Gastrocnemius medialis (tissue), 4 donors: ENCODE results near the gene GOLGA8K.
"Not testable (repeated sequence)": the region's sequence is repeated elsewhere in the genome, so short reads cannot be mapped to it uniquely, and the experiment has no call there.

Source experiments
- POLR2A ChIP-seq, 2 donors: fragments of 450-650 bp; IDR thresholded peaks; one replicate each; pipeline ENCODE4 v1.6.1; 2017; ENCODE audit warnings: antibody characterized with exemption in 2 of 2, mild to moderate bottlenecking in 2 of 2, moderate library complexity in 2 of 2
- TF ChIP-seq, protein P1 (sequence below), 5 experiments: fragments of 450-650 bp in 3 of 5; fragments of 200-600 bp in 2 of 5; sonication (generic) in 2 of 5; IDR thresholded peaks in 4 of 5; conservative IDR thresholded peaks in 1 of 5; 1 replicate in 4 of 5; 2 replicates in 1 of 5; pipeline ENCODE4 v1.5.1; 2016 to 2019; ENCODE audit warnings: antibody characterized with exemption in 5 of 5, mild to moderate bottlenecking in 3 of 5, moderate library complexity in 3 of 5

DNA sequence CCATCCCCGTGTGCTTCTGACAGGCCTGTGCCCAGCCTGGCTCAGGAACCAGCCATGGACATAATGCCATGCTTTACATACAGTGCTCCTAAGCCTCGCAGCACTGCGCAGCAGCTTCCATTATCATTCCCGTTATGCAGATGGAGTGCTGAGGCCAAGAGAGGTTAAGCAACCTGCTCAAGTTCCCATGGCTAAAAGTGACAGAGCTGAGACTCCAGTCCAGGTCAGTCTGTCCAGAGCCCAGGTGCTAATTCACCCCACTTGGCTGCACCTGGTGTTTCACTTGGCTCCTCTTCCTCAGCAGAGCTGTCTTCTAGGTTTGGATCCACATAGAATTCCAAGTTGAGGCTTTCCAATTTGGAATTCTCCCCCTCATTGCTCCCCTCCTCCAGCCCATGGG, 41.4 kb downstream of the GOLGA8K start:
- TF ChIP-seq, protein P1, sequence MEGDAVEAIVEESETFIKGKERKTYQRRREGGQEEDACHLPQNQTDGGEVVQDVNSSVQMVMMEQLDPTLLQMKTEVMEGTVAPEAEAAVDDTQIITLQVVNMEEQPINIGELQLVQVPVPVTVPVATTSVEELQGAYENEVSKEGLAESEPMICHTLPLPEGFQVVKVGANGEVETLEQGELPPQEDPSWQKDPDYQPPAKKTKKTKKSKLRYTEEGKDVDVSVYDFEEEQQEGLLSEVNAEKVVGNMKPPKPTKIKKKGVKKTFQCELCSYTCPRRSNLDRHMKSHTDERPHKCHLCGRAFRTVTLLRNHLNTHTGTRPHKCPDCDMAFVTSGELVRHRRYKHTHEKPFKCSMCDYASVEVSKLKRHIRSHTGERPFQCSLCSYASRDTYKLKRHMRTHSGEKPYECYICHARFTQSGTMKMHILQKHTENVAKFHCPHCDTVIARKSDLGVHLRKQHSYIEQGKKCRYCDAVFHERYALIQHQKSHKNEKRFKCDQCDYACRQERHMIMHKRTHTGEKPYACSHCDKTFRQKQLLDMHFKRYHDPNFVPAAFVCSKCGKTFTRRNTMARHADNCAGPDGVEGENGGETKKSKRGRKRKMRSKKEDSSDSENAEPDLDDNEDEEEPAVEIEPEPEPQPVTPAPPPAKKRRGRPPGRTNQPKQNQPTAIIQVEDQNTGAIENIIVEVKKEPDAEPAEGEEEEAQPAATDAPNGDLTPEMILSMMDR (IDR thresholded peaks at IDR 0.05 in 4 of 5, conservative IDR thresholded peaks at IDR 0.05 in 1 of 5), result not testable (repeated sequence)
- not testable (repeated sequence) for TF ChIP-seq POLR2A (IDR thresholded peaks at IDR 0.05)
